Measurements from ENCODE around the gene UBE2D2.
"Not testable (repeated sequence)": the region's sequence is repeated elsewhere in the genome, so short reads cannot be mapped to it uniquely, and the experiment has no call there.

UBE2D2 gene

DNA sequence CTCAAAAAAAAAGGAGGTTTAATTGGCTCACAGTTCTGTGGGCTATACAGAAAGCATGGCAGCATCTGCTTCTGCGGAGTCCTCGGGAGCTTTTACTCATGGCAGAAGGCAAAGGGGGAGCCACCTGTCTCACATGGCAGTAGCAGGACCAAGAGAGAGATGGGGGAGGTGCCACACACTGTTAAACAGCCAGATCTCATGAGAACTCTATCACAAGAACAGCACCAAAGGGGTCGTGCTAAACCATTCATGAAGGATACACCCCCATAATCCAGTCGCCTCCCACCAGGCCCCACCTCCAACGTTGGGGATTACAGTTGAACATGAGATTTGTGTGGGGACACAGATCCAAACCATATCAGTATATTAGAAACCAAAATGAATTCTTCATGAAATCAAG is 58.7 kb downstream of the UBE2D2 start:
- no peaks in the 10 kb centered on the region for H3K9me3 ChIP-seq (ENCODE audit: insufficient read depth, low read depth, low read length)
- H3K27me3 ChIP-seq (ENCODE audit: insufficient read depth, low read length) = no peaks in the 10 kb centered on the region
- H3K36me3 ChIP-seq (ENCODE audit: insufficient read depth, low read length) = peaks cover 84% of the 10 kb centered on the region
- H3K4me1 ChIP-seq (ENCODE audit: insufficient read depth, low read length) = no peaks in the 10 kb centered on the region
- H3K27ac ChIP-seq (ENCODE audit: low read depth, low read length) = no peak overlapping the region
- no peak overlapping the region for H3K4me3 ChIP-seq (ENCODE audit: low read length)
- 97% methylated on average over 3 of the region's 5 CpGs for WGBS
- no peak overlapping the region for H3K9ac ChIP-seq (ENCODE audit: low read depth, low read length)

DNA sequence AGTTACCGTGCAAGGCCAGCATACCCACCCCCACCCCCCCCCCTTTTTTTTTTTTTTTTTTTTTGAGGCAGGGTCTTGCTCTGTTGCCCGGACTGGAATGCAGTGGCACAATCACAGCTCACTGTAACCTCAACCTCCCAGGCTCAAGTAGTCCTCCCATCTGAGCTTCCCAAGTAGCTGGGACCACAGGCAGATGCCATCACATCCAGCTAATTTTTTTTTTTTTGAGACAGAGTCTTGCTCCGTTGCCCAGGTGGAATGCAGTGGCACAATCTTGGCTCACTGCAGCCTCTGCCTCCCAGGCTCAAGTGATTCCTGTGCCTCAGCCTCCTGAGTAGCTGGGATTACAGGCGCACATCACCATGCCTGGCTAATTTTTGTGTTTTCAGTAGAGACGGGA is 64.3 kb downstream of the UBE2D2 start:
- H3K36me3 ChIP-seq (ENCODE audit: insufficient read depth, low read length) = peaks cover 86% of the 10 kb centered on the region
- H3K4me1 ChIP-seq (ENCODE audit: insufficient read depth, low read length); H3K27ac ChIP-seq (ENCODE audit: low read depth, low read length); H3K4me3 ChIP-seq (ENCODE audit: low read length); H3K27me3 ChIP-seq (ENCODE audit: insufficient read depth, low read length); H3K9me3 ChIP-seq (ENCODE audit: insufficient read depth, low read depth, low read length); H3K9ac ChIP-seq (ENCODE audit: low read depth, low read length): not testable (repeated sequence)
- WGBS = 97% methylated on average over 5 of the region's 5 CpGs

DNA sequence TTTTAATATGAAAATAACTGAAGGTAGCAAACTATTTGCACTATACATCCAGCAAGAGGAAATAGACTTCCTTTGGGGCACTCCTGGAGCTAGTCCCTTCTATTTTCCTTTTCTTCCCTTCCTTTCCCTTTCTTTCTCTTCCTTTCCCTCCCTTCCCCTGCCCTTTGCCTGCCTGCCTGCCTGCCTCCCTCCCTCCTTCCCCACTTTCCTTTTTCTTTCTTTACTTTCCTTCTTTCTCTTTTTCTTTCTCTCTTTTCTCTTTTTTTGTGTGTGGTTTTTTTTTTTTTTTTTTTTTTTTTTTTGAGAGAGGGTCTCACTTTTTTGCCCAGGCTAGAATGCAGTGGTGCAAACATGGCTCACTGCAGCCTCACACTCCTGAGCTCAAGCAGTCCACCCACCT is 69.7 kb downstream of the UBE2D2 start:
- H3K9ac ChIP-seq (ENCODE audit: low read depth, low read length) = no peak overlapping the region
- H3K36me3 ChIP-seq (ENCODE audit: insufficient read depth, low read length) = peaks cover 40% of the 10 kb centered on the region
- no peak overlapping the region for H3K27ac ChIP-seq (ENCODE audit: low read depth, low read length)
- H3K4me3 ChIP-seq (ENCODE audit: low read length) = no peak overlapping the region
- H3K9me3 ChIP-seq (ENCODE audit: insufficient read depth, low read depth, low read length) = no peaks in the 10 kb centered on the region
- H3K27me3 ChIP-seq (ENCODE audit: insufficient read depth, low read length) = no peaks in the 10 kb centered on the region
- peaks cover 5% of the 10 kb centered on the region for H3K4me1 ChIP-seq (ENCODE audit: insufficient read depth, low read length)

DNA sequence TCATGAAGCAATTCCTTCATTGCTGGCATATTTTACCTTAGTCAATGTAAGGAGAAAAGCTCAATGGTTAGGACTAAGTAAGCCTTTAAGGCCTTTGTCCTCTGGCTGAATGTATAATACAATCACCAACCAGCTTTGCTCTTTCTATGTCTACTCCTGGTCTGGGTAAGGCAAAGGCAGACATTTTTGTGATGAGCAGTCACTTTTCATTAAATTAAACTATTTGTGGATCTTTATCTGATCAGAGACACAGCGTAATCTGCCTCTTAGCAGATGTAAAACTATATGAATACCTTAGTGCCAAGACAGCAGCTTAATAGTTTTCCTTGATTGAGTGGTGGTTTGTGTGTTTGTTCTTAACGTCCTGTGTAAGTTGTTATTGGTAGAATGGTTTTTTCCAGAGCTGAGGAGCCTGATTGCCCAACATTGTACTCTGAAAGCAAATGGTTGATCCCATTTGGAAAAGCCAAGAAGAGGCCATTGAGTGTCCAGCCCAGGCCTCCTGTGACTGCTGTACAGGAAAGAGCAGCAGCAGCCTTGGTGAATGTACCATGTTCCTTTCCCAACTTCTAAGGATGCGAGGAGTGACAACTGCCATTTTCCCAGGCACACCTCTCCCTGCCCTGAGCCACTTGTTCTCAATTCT is 70.5 kb downstream of the UBE2D2 start:
- Histone ChIP-seq H3K36me3 (ENCODE audit: insufficient read depth, low read length) (peaks cover 33% of the 10 kb centered on the region), H3K27me3 (ENCODE audit: insufficient read depth, low read length) (no peaks in the 10 kb centered on the region), H3K4me3 (ENCODE audit: low read length) (no peak overlapping the region), H3K4me1 (ENCODE audit: insufficient read depth, low read length) (peaks cover 13% of the 10 kb centered on the region), H3K27ac (ENCODE audit: low read depth, low read length) (no peak overlapping the region), H3K9ac (ENCODE audit: low read depth, low read length) (no peak overlapping the region), H3K9me3 (ENCODE audit: insufficient read depth, low read depth, low read length) (no peaks in the 10 kb centered on the region)
- 97% methylated on average over 3 of the region's 3 CpGs for WGBS

DNA sequence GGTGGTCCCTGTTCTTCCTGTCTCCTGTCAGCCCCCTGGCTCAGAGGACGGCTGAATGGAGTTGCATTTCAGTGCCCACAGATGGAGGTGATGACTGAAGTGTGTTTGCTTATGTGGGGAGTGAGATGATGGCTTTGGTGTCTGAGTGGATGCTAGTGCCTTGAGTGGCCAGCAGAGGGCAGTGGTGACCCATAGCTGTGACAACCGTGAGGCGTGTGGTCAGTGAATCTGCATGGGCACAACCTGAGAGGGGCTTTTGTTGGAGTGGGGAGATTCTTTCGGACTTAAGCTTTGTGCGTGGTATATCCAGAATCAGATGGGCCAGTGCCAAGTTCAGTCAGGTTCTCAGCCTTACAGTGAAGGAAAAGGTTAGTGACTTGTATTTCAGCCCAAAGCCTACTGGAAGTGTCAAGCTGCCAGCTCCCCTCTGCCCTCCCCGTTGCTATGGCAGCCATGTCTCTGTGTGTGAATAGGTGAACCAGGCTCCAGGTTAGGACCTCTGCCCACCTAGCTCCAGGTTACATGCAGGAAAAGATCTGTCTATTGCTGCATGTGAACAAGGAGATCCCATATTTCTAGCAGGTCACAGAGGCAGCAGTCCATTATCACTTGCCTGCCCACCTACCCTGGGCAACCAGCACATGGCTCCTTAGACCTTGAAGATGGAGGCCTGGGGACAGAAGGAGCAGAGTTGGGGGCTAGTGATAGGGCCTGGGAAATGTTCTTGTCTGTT is 72.3 kb downstream of the UBE2D2 start:
- Histone ChIP-seq H3K27ac (ENCODE audit: low read depth, low read length) (0 out of 2 replicates have a peak overlapping the region, but pooled peaks have one; percentile 12), H3K9ac (ENCODE audit: low read depth, low read length) (no peak overlapping the region), H3K4me1 (ENCODE audit: insufficient read depth, low read length) (peaks cover 24% of the 10 kb centered on the region), H3K4me3 (ENCODE audit: low read length) (no peak overlapping the region), H3K27me3 (ENCODE audit: insufficient read depth, low read length) (no peaks in the 10 kb centered on the region), H3K9me3 (ENCODE audit: insufficient read depth, low read depth, low read length) (no peaks in the 10 kb centered on the region), H3K36me3 (ENCODE audit: insufficient read depth, low read length) (peaks cover 14% of the 10 kb centered on the region)
- 36% methylated on average over 6 of the region's 6 CpGs for WGBS

DNA sequence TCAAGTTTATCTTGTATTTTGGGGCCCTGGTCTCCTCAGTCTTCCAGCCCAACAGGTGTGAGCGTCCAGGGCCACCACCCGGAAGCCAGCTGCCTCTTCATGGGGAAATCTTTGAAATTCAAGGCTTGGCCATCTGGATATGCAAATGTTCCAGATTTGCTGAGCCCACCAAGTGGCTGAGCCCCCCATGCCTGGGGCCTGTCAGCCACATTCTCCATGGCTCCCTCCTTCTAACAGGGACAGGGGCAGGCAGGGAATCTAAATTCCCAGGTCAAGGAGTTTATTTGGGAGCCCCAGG is 72.8 kb downstream of the UBE2D2 start:
- Histone ChIP-seq H3K9me3 (ENCODE audit: insufficient read depth, low read depth, low read length) (no peaks in the 10 kb centered on the region), H3K4me3 (ENCODE audit: low read length) (no peak overlapping the region), H3K27ac (ENCODE audit: low read depth, low read length) (0 out of 2 replicates have a peak overlapping the region, but pooled peaks have one; percentile 12), H3K27me3 (ENCODE audit: insufficient read depth, low read length) (no peaks in the 10 kb centered on the region), H3K36me3 (ENCODE audit: insufficient read depth, low read length) (peaks cover 9% of the 10 kb centered on the region), H3K4me1 (ENCODE audit: insufficient read depth, low read length) (peaks cover 29% of the 10 kb centered on the region), H3K9ac (ENCODE audit: low read depth, low read length) (no peak overlapping the region)
- WGBS = 85% methylated on average over 2 of the region's 2 CpGs

DNA sequence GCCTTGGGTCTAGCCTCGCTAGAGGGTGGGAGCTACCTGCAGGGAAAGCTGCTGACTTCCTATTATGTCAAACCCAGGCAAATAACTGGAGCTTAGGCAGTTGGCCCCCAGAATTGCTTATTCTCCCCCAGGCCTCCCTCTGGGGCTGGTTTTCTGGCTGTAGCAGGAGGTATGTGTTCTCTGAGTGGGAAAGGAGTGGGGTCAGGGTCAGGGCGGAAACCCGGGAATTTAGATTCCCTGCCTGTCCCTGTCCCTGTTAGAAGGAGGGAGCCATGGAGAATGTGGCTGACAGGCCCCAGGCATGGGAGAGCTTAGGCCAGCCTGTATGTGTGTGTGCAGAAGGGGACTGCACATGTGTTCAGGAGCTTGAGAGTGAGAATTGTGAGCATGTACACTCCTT is 73.4 kb downstream of the UBE2D2 start:
- Histone ChIP-seq H3K27ac (ENCODE audit: low read depth, low read length) (no peak overlapping the region), H3K27me3 (ENCODE audit: insufficient read depth, low read length) (no peaks in the 10 kb centered on the region), H3K36me3 (ENCODE audit: insufficient read depth, low read length) (peaks cover 4% of the 10 kb centered on the region), H3K9me3 (ENCODE audit: insufficient read depth, low read depth, low read length) (no peaks in the 10 kb centered on the region), H3K4me3 (ENCODE audit: low read length) (no peak overlapping the region), H3K9ac (ENCODE audit: low read depth, low read length) (no peak overlapping the region), H3K4me1 (ENCODE audit: insufficient read depth, low read length) (peaks cover 34% of the 10 kb centered on the region)
- WGBS = 80% methylated on average over 3 of the region's 3 CpGs

DNA sequence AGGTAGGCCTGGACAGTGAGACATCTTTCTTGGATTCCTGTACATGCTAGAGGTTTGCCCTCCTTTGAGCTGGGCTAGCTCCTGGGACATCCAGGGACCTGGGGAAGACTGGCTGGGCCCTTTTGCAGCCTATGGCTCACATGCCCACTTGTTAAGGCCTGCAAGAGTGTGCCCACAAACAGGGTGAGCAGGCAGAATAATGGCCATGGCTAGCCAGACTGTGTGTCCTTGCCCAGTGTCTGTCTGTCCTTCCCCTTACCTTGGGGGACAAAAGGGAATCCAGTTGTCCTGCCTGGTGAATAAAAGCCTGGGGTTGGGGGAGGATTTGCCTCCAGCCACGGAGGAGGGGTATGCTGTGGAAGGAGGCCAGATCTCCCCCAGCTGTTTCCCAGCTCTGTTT is 74.1 kb downstream of the UBE2D2 start:
- Histone ChIP-seq H3K4me3 (ENCODE audit: low read length) (no peak overlapping the region), H3K9ac (ENCODE audit: low read depth, low read length) (no peak overlapping the region), H3K4me1 (ENCODE audit: insufficient read depth, low read length) (peaks cover 41% of the 10 kb centered on the region), H3K36me3 (ENCODE audit: insufficient read depth, low read length) (no peaks in the 10 kb centered on the region), H3K27me3 (ENCODE audit: insufficient read depth, low read length) (no peaks in the 10 kb centered on the region), H3K9me3 (ENCODE audit: insufficient read depth, low read depth, low read length) (no peaks in the 10 kb centered on the region), H3K27ac (ENCODE audit: low read depth, low read length) (no peak overlapping the region)
- WGBS = 36% methylated on average over 1 of the region's 1 CpG

DNA sequence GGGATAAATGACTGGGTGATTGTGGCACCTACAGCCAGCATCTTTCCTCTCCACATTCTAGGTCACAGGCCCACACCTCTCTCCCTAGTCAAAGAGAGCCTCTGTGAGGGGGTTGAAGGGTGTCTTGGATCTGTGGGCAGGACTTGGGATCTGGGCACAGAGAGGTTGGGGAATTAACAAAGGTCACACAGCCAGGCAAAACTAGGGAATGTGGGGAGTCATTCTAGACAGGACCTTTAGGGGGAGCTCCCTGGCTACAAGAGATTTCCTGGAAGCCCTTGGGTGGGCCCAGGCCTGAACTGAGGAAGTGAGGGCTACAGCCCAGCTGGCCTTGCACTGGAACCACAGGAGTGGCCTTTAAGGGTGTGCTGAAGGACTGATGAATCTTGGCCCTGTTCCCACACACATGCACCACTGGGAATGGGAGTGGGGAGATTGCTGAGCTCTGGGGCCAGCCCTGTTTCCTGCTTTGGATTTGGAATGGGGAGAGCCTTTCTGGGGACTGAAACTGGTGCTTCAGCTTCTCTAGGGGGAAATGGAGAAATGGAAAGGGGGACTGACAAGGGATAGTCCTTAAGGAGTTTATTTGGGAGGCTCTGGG is 74.6 kb downstream of the UBE2D2 start:
- Histone ChIP-seq H3K4me3 (ENCODE audit: low read length) (no peak overlapping the region), H3K9me3 (ENCODE audit: insufficient read depth, low read depth, low read length) (no peaks in the 10 kb centered on the region), H3K27me3 (ENCODE audit: insufficient read depth, low read length) (no peaks in the 10 kb centered on the region), H3K36me3 (ENCODE audit: insufficient read depth, low read length) (no peaks in the 10 kb centered on the region), H3K27ac (ENCODE audit: low read depth, low read length) (no peak overlapping the region; the same call in 1 of the 2 replicates), H3K9ac (ENCODE audit: low read depth, low read length) (no peak overlapping the region), H3K4me1 (ENCODE audit: insufficient read depth, low read length) (peaks cover 46% of the 10 kb centered on the region)

DNA sequence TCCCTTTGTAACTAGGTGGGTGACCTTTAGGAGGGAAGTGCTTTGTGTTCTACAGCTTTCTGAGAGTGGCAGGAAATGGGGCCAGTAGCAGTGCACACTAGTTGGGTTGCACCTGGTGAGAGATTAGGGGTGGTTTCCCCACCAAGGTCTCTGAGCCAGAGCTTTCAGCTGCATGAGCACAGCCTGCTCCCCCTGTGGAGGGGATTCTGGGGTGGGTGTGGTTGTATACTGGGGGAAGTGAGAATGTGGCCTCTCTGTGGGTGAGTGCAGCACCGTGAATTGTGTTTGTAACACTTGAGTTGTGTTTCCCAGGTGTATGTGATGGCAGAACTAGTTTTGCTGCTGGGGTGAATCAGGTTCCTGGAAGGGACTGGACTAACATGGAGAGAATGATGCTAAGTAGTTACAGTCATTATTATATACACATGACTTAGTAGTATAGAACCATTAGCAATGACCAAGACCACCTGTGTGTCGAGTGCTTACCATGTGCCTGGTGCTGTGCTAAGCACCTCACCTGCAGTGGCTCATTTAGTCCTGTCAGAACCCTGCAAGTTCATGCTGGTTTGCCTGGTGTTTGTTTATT is 75.2 kb downstream of the UBE2D2 start:
- WGBS = 71% methylated on average over 2 of the region's 2 CpGs
- H3K27ac ChIP-seq (ENCODE audit: low read depth, low read length) = no peak overlapping the region; the same call in 1 of the 2 replicates
- H3K4me1 ChIP-seq (ENCODE audit: insufficient read depth, low read length) = peaks cover 52% of the 10 kb centered on the region
- H3K9me3 ChIP-seq (ENCODE audit: insufficient read depth, low read depth, low read length) = no peaks in the 10 kb centered on the region
- H3K27me3 ChIP-seq (ENCODE audit: insufficient read depth, low read length) = no peaks in the 10 kb centered on the region
- no peak overlapping the region for H3K4me3 ChIP-seq (ENCODE audit: low read length)
- no peak overlapping the region for H3K9ac ChIP-seq (ENCODE audit: low read depth, low read length)
- H3K36me3 ChIP-seq (ENCODE audit: insufficient read depth, low read length) = no peaks in the 10 kb centered on the region

DNA sequence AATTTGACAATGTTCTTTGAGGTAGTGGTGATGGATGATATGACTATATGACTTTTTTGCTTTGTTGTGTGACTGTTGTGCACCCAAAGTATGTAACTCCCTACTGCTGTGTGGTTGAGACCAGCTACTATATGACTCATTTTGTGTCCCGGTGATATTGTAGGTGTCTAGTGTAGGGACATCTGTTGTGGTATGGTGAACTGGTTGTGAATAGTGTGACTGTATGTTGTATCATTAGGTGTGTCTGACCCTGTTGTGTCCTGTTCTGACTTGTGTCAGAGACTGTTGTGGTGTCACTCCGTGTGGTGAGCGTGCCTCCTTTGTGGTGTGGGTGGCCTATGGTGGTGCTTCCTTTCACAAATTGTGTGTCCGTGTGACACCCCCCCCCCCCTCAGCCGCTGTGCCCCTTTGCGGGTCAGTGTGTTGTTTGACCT is 75.9 kb downstream of the UBE2D2 start:
- Histone ChIP-seq H3K4me1 (ENCODE audit: insufficient read depth, low read length) (peaks cover 59% of the 10 kb centered on the region), H3K4me3 (ENCODE audit: low read length) (peak overlapping the region; percentile 38), H3K27me3 (ENCODE audit: insufficient read depth, low read length) (no peaks in the 10 kb centered on the region), H3K9ac (ENCODE audit: low read depth, low read length) (0 out of 2 replicates have a peak overlapping the region, but pooled peaks have one; percentile 1), H3K9me3 (ENCODE audit: insufficient read depth, low read depth, low read length) (no peaks in the 10 kb centered on the region), H3K27ac (ENCODE audit: low read depth, low read length) (peak overlapping the region; percentile 90; the same call in 1 of the 2 replicates), H3K36me3 (ENCODE audit: insufficient read depth, low read length) (no peaks in the 10 kb centered on the region)
- WGBS = 15% methylated on average over 5 of the region's 6 CpGs
